Endothelial cell of umbilical vein (primary cell): ENCODE results near the gene RUVBL1. TPM values are rescaled to one million over a fixed set of nuclear protein-coding genes. Genes with fewer than 3 reads are reported as not detected.

Experiments
- BruUV-seq: library from RNA; stranded (reverse); fragments of 400-500 nt; replicated peaks from 2 replicates; lab custom pipeline; 2021; lab: Mats Ljungman, UMichigan
- CTCF ChIA-PET: fragments of 300-600, 350-600 bp; sonication (Branson Sonifier 250); formaldehyde crosslinking; loops from one replicate; lab custom pipeline; 2021; ENCODE audit warnings: antibody characterized with exemption, inconsistent platforms; lab: Charles Lee
- POLR2A ChIA-PET: fragments of 300-600, 350-600 bp; sonication (Branson Sonifier 250); formaldehyde crosslinking; loops from one replicate; lab custom pipeline; 2021; ENCODE audit warnings: antibody characterized with exemption, inconsistent platforms; lab: Charles Lee
- DNase-seq: peaks from one replicate; pipeline ENCODE4 v3.0.0-alpha.2; 2011; ENCODE audit warnings: low read depth, low spot score
- FAIRE-seq: peaks from 2 replicates; lab custom pipeline; 2011; peaks lifted over from hg19 to GRCh38; lab: Jason Lieb, UNC
- H2AFZ ChIP-seq: 2 replicates; pipeline ENCODE4 v1.6.0; 2012; ENCODE audit warnings: low read depth, low read length, control low read depth, inconsistent platforms
- H3K27ac ChIP-seq: 2 replicates; pipeline ENCODE4 v1.5.1; 2011; ENCODE audit warnings: low read depth, mild to moderate bottlenecking, control low read depth, low read length, moderate library complexity; ENCODE audit not compliant: insufficient read depth
- H3K27me3 ChIP-seq, 2 experiments: 2 replicates each; pipeline versions ENCODE4 v1.6.0 to v1.6.1; 2011; ENCODE audit warnings: low read length in 2 of 2, mixed read lengths in 1 of 2; ENCODE audit not compliant: control insufficient read depth in 2 of 2, insufficient read depth in 2 of 2
- H3K36me3 ChIP-seq, 2 experiments: 2 replicates in 1 of 2; 3 replicates in 1 of 2; pipeline ENCODE4 v1.5.1; 2011; ENCODE audit warnings: low read length in 2 of 2, mild to moderate bottlenecking in 1 of 2, moderate library complexity in 1 of 2; ENCODE audit not compliant: control insufficient read depth in 2 of 2, insufficient read depth in 2 of 2; ENCODE audit errors: extremely low read depth in 1 of 2
- H3K4me1 ChIP-seq: 3 replicates; pipeline ENCODE4 v1.5.1; 2011; ENCODE audit warnings: mild to moderate bottlenecking, low read length; ENCODE audit not compliant: control insufficient read depth, insufficient read depth; ENCODE audit errors: extremely low read depth
- H3K4me2 ChIP-seq: 2 replicates; pipeline ENCODE4 v1.6.1; 2011; ENCODE audit warnings: low read length, control low read depth, mixed read lengths; ENCODE audit not compliant: insufficient read depth
- H3K4me3 ChIP-seq, 3 experiments: fragments of 200-600 bp in 1 of 3; sonication (generic), shearing (Covaris generic) in 1 of 3; replicated peaks in 1 of 3; 2 replicates each; pipeline ENCODE4 v1.5.1; 2011 to 2016; ENCODE audit warnings: control low read depth in 3 of 3, low read length in 3 of 3, mild to moderate bottlenecking in 2 of 3, inconsistent platforms in 1 of 3, low read depth in 1 of 3, moderate library complexity in 1 of 3; ENCODE audit not compliant: insufficient read depth in 1 of 3
- H3K79me2 ChIP-seq: 2 replicates; pipeline ENCODE4 v1.6.0; 2012; ENCODE audit warnings: low read length, inconsistent platforms; ENCODE audit not compliant: control insufficient read depth, insufficient read depth
- H3K9ac ChIP-seq: replicated peaks from 2 replicates; pipeline ENCODE3; 2011; ENCODE audit warnings: low read length, control low read depth; ENCODE audit not compliant: insufficient read depth; ENCODE audit errors: extremely low read depth
- H3K9me1 ChIP-seq: replicated peaks from 3 replicates; pipeline ENCODE4 v1.6.0; 2011; ENCODE audit warnings: mild to moderate bottlenecking, low read length; ENCODE audit not compliant: control insufficient read depth, insufficient read depth; ENCODE audit errors: extremely low read depth
- H3K9me3 ChIP-seq: replicated peaks from 2 replicates; pipeline ENCODE4 v1.5.1; 2012; ENCODE audit warnings: low read length, inconsistent platforms; ENCODE audit not compliant: control insufficient read depth, insufficient read depth
- H4K20me1 ChIP-seq: replicated peaks from 2 replicates; pipeline ENCODE3; 2011; ENCODE audit warnings: mild to moderate bottlenecking, low read length; ENCODE audit not compliant: control insufficient read depth, insufficient read depth; ENCODE audit errors: extremely low read depth
- FOS ChIP-seq: IDR thresholded peaks from 2 replicates; pipeline ENCODE4 v1.6.1; 2011; ENCODE audit warnings: mild to moderate bottlenecking, low read length, moderate library complexity, borderline replicate concordance; ENCODE audit not compliant: insufficient read depth
- GATA2 ChIP-seq: IDR thresholded peaks from 2 replicates; pipeline ENCODE4 v1.7.0; 2011; ENCODE audit warnings: low read depth, mild to moderate bottlenecking, moderate library complexity, mixed read lengths, low read length; ENCODE audit not compliant: insufficient read length, insufficient read depth
- JUN ChIP-seq: IDR thresholded peaks from 2 replicates; pipeline ENCODE4 v1.6.1; 2011; ENCODE audit warnings: borderline replicate concordance, low read depth; ENCODE audit not compliant: insufficient read length, insufficient read depth
- POLR2A ChIP-seq: IDR thresholded peaks from 2 replicates; pipeline ENCODE4 v1.6.1; 2012; ENCODE audit warnings: low read depth, mild to moderate bottlenecking, control low read depth, low read length
- dilution Hi-C: fragments of 300-500 bp; cut with MboI; formaldehyde crosslinking; loops from one replicate; pipeline ENCODE4 v1.15.0; 2019; ENCODE audit warnings: low sequenced_read_pairs; ENCODE audit not compliant: extremely low pct_ligation_motif_present
- intact Hi-C: fragments of 100-400 bp; cut with micrococcal nuclease; formaldehyde crosslinking; loops from one replicate; pipeline ENCODE4 v1.10.0; 2022
- polyA plus RNA-seq, 4 experiments: library from polyadenylated mRNA; depleted of rRNA in 3 of 4; stranded (reverse) in 3 of 4; unstranded in 1 of 4; fragments of >200 nt; gene quantifications; 2 replicates each; pipeline versions ENCODE4 v1.2.1 to v1.2.3, GENCODE V29; 2011 to 2012; ENCODE audit warnings: missing spikeins in 1 of 4
- total RNA-seq: library from RNA; stranded (reverse); gene quantifications from 2 replicates; pipeline ENCODE4 v1.2.3, GENCODE V29; 2021
- TF ChIP-seq, protein P1 (sequence below), 2 donors: IDR thresholded peaks; 1 replicate in 1 of 2; 2 replicates in 1 of 2; pipeline ENCODE4 v1.5.1; 2011; ENCODE audit warnings: low read length in 2 of 2, mild to moderate bottlenecking in 2 of 2, moderate library complexity in 2 of 2, control low read depth in 1 of 2, inconsistent platforms in 1 of 2, low read depth in 1 of 2; ENCODE audit not compliant: insufficient read depth in 1 of 2; ENCODE audit errors: extremely low read depth in 1 of 2

RUVBL1 gene
- total and polyA plus RNA-seq, 2 donors (not counting 3 experiments of a cell fraction or from before 2014, with no cell fraction given): 52.5 to 58.5 TPM

DNA sequence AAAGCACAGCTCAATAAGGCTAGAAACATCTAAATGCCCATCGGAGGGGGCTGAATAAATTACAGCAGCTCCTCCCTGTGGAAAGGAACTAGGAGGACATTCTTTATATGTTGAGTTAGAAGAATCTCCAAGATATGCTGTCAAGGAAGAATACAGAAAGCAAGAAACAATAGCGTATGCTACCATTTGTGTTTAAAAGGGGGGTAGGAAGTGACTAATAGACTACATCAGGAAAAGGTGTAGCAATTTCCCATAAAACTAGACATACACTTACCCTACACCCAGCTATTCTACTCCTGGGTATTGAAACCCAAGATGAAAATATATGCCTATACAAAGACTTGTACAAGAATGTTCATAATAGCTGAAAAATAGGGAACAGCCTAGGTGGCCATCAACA is 49.8 kb downstream of the RUVBL1 start:
- no peaks in the 10 kb centered on the region for H3K9me3 ChIP-seq
- dilution Hi-C loops (no loop called here), intact Hi-C loops (loop anchor here (2.0 kb wide), 2 partner anchors 19 to 535 kb away; no protein-coding TSS in a partner anchor)
- no peak overlapping the region for H2AFZ ChIP-seq
- H4K20me1 ChIP-seq: no peaks in the 10 kb centered on the region
- H3K4me1 ChIP-seq: peaks cover 46% of the 10 kb centered on the region
- H3K9ac ChIP-seq: peak overlapping the region; percentile 35
- H3K79me2 ChIP-seq: peaks cover 15% of the 10 kb centered on the region
- BruUV-seq: no TSS peak
- H3K27me3 ChIP-seq: no peaks in the 10 kb centered on the region
- ChIA-PET POLR2A (interaction anchor here (1.1 kb wide), 1 partner anchor 805 kb away, joined by 4 read pairs; the partner anchor contains the start of gene ACAD9), CTCF (interaction anchor here (0.5 to 2.2 kb wide), 16 partner anchors 13 to 1891 kb away, joined by 3 to 44 read pairs (median 4); partner anchors contain the start of gene RUVBL1)
- DNase-seq: peak; percentile 84
- H3K4me2 ChIP-seq: peak overlapping the region; percentile 65
- TF ChIP-seq POLR2A (peak; percentile 11), JUN (peak; percentile 86), GATA2 (no peak), FOS (peak; percentile 49)
- TF ChIP-seq, protein P1, sequence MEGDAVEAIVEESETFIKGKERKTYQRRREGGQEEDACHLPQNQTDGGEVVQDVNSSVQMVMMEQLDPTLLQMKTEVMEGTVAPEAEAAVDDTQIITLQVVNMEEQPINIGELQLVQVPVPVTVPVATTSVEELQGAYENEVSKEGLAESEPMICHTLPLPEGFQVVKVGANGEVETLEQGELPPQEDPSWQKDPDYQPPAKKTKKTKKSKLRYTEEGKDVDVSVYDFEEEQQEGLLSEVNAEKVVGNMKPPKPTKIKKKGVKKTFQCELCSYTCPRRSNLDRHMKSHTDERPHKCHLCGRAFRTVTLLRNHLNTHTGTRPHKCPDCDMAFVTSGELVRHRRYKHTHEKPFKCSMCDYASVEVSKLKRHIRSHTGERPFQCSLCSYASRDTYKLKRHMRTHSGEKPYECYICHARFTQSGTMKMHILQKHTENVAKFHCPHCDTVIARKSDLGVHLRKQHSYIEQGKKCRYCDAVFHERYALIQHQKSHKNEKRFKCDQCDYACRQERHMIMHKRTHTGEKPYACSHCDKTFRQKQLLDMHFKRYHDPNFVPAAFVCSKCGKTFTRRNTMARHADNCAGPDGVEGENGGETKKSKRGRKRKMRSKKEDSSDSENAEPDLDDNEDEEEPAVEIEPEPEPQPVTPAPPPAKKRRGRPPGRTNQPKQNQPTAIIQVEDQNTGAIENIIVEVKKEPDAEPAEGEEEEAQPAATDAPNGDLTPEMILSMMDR (IDR thresholded peaks at IDR 0.05; ENCODE audit: extremely low read depth in 1 of 2, insufficient read depth in 1 of 2, low read depth in 1 of 2, low read length in 2 of 2): no peak
- FAIRE-seq: peak; percentile 93
- H3K4me3 ChIP-seq: no peak overlapping the region
- H3K27ac ChIP-seq: peak overlapping the region; percentile 77
- no peaks in the 10 kb centered on the region for H3K9me1 ChIP-seq
- H3K36me3 ChIP-seq: peaks cover 22 to 36% of the 10 kb centered on the region in 2 experiments
